Measurements from ENCODE around the gene TM4SF20.

DNA sequence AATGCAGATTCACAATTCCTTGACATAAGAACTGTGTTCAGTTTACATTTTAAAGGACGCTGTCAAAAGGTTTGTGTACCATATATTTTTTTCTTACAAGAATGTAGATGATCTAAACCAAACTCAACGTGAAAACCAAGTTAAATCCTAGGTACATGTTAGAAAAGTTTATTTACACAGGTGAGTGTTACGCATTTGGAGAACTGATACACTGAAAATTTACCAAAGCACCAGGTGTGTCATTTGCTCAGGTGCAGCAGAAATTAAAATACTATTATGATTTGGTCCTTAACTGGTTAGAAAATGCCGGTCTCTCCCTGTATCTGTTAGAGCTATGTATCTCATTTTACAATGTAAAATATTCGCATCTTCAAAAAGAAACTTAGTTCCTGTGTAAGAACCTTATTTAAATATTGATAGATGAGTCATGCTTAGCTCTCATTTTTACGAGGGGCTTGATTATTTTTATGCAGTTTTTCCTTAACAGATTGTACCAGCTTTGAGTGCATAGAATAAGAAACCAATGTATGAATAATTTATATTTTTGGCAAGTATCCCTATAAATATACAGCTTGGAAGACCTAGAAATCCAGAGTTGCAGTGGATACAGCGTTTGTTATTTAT is 29.0 kb downstream of the TM4SF20 start:
- TF ChIP-seq, protein P1, sequence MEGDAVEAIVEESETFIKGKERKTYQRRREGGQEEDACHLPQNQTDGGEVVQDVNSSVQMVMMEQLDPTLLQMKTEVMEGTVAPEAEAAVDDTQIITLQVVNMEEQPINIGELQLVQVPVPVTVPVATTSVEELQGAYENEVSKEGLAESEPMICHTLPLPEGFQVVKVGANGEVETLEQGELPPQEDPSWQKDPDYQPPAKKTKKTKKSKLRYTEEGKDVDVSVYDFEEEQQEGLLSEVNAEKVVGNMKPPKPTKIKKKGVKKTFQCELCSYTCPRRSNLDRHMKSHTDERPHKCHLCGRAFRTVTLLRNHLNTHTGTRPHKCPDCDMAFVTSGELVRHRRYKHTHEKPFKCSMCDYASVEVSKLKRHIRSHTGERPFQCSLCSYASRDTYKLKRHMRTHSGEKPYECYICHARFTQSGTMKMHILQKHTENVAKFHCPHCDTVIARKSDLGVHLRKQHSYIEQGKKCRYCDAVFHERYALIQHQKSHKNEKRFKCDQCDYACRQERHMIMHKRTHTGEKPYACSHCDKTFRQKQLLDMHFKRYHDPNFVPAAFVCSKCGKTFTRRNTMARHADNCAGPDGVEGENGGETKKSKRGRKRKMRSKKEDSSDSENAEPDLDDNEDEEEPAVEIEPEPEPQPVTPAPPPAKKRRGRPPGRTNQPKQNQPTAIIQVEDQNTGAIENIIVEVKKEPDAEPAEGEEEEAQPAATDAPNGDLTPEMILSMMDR (IDR thresholded peaks at IDR 0.05; ENCODE audit: insufficient read depth, low read length) = no peak
- no peak for TF ChIP-seq REST (IDR thresholded peaks at IDR 0.05; ENCODE audit: insufficient replicate concordance, low read depth)
